K562 (cell line): ENCODE data around the gene VGLL4. TPM values are rescaled to one million over a fixed set of nuclear protein-coding genes. Genes with fewer than 3 reads are reported as not detected.

Experiments
- COPS2 ChIP-seq: fragments of 450-650 bp; conservative IDR thresholded peaks from 2 replicates; pipeline ENCODE4 v1.6.1; 2016; ENCODE audit warnings: mild to moderate bottlenecking, moderate library complexity
- E2F3 ChIP-seq: fragments of 250-450 bp; sonication (Bioruptor Pico); IDR thresholded peaks from 2 replicates; pipeline ENCODE4 v1.4.0; 2020; ENCODE audit warnings: mild to moderate bottlenecking
- FOXP1 ChIP-seq: sonication (generic); formaldehyde crosslinking; IDR thresholded peaks from 2 replicates; pipeline ENCODE4 v1.8.0; 2022; ENCODE audit warnings: mild to moderate bottlenecking, missing genetic modification reagents
- HDAC8 ChIP-seq: fragments of 450-650 bp; IDR thresholded peaks from 2 replicates; pipeline ENCODE4 v1.6.1; 2016; ENCODE audit warnings: mild to moderate bottlenecking, missing genetic modification characterization, moderate library complexity, missing compliant biosample characterization
- NCOR1 ChIP-seq: fragments of 450-650 bp; IDR thresholded peaks from 2 replicates; pipeline ENCODE4 v1.6.1; 2016; ENCODE audit warnings: mild to moderate bottlenecking, moderate library complexity
- PKNOX1 ChIP-seq: fragments of 450-650 bp; IDR thresholded peaks from 2 replicates; pipeline ENCODE4 v1.6.1; 2016
- POLR2B ChIP-seq: fragments of 450-650 bp; IDR thresholded peaks from 2 replicates; pipeline ENCODE4 v1.6.1; 2018; ENCODE audit warnings: low read depth; ENCODE audit not compliant: partially characterized antibody
- PREB ChIP-seq: sonication (generic); formaldehyde crosslinking; IDR thresholded peaks from 2 replicates; pipeline ENCODE4 v1.8.1; 2023; ENCODE audit warnings: mild to moderate bottlenecking, missing genetic modification reagents
- RBFOX2 ChIP-seq: fragments of 200-400 bp; formaldehyde crosslinking; IDR thresholded peaks from 2 replicates; pipeline ENCODE4 v1.6.1; 2017; ENCODE audit warnings: low read depth, mild to moderate bottlenecking, low read length, moderate library complexity
- SMARCE1 ChIP-seq: fragments of 450-650 bp; IDR thresholded peaks from 2 replicates; pipeline ENCODE4 v1.7.1; 2016; ENCODE audit warnings: mild to moderate bottlenecking
- SNRNP70 ChIP-seq: fragments of 200-400 bp; formaldehyde crosslinking; optimal IDR thresholded peaks from 2 replicates; pipeline ENCODE3; 2017; ENCODE audit warnings: low read depth, low read length
- TRIM24 ChIP-seq, 2 experiments: fragments of 450-650 bp; IDR thresholded peaks; 2 replicates each; pipeline ENCODE4 v1.6.1; 2016
- ZNF830 ChIP-seq: fragments of 250-450 bp; sonication (Bioruptor Pico); IDR thresholded peaks from 2 replicates; pipeline ENCODE4 v1.5.0; 2021; ENCODE audit warnings: mild to moderate bottlenecking
- polyA plus RNA-seq, 8 experiments: library from polyadenylated mRNA; depleted of rRNA in 4 of 8; stranded (reverse) in 5 of 8; unstranded in 3 of 8; fragments of >200 nt; fragmentation: Nextera tagmentation in 2 of 8; fragmentation: Illumina TruSeq in 1 of 8; extraction: Ambion mirVana in 2 of 8; extraction: Trizol in 1 of 8; gene quantifications; 2 replicates each; pipeline versions ENCODE4 v1.2.1 to v1.2.3, GENCODE V29; 2011 to 2014; ENCODE audit warnings: inconsistent platforms in 1 of 8, missing spikeins in 1 of 8
- total RNA-seq, 7 experiments: library from RNA; depleted of rRNA in 6 of 7; stranded (reverse); fragments of >200 nt in 6 of 7; fragmentation: Illumina TruSeq in 2 of 7; extraction: Trizol in 2 of 7; gene quantifications; 2 replicates each; pipeline versions ENCODE4 v1.2.1 to v1.2.3, GENCODE V29; 2011 to 2021; ENCODE audit warnings: low replicate concordance in 1 of 7
- TF ChIP-seq, protein P1 (sequence below): sonication (generic); formaldehyde crosslinking; IDR thresholded peaks from 2 replicates; pipeline ENCODE4 v1.8.0; 2023; ENCODE audit warnings: mild to moderate bottlenecking, missing genetic modification reagents
- TF ChIP-seq, protein P2 (sequence below): IDR thresholded peaks from 3 replicates; pipeline ENCODE4 v1.6.1; 2011; ENCODE audit warnings: borderline replicate concordance, mild to moderate bottlenecking; ENCODE audit not compliant: insufficient read length, insufficient read depth
- TF ChIP-seq, protein P3 (sequence below): fragments of 450-650 bp; IDR thresholded peaks from 2 replicates; pipeline ENCODE4 v1.6.1; 2016; ENCODE audit warnings: low read depth

The VGLL4 gene
- total and polyA plus RNA-seq, 9 of the 15 experiments (the other 6 are each of a cell fraction or from before 2014, with no cell fraction given): 0.27 to 10.9 (median 8.6) TPM

DNA sequence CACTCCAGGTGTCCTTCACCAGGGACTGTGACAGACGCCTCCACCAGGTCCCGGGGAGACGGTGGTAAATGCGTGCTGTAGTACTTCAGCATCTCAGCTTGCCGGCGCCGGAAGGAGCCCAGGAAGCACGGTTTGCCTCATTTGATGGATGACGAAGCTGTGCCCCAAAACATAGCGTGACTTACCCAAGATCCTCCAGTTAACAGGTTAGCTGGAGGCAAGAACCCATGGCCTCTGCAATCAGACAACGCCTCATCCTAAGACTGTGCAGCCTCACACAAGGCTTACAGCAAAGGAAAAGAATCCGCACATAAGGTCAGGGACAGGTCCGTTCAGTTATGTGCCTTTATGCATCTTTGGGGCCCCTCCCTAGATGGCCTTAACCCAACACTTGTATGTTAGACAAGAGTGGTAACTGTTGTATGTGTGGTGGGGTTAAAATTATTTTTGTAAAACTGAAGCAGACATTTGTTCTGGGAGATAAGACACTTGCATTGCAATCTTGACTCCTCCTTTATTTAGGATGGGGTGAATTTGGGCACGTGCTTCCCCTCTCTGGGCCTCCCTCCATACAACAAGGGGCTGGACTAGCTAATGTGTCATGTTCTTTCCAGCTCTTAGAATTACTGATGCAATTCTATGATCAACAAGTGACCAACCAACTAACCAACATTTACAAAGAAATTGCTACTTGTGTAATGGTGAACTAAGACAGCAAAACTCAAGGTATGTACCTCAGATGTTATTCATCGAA, 39.4 kb downstream of the VGLL4 start (continued):
- TF ChIP-seq HDAC8 (tag) (no peak), TRIM24 (IDR thresholded peaks at IDR 0.05) (no peak), FOXP1 (CRISPR knock-in tag) (no peak), SNRNP70 (no peak), RBFOX2 (no peak), PKNOX1 (no peak), E2F3 (no peak), PREB (CRISPR knock-in tag) (no peak), SMARCE1 (no peak), COPS2 (no peak), ZNF830 (CRISPR knock-in tag) (no peak), POLR2B (no peak), NCOR1 (no peak)
- TF ChIP-seq, protein P1, sequence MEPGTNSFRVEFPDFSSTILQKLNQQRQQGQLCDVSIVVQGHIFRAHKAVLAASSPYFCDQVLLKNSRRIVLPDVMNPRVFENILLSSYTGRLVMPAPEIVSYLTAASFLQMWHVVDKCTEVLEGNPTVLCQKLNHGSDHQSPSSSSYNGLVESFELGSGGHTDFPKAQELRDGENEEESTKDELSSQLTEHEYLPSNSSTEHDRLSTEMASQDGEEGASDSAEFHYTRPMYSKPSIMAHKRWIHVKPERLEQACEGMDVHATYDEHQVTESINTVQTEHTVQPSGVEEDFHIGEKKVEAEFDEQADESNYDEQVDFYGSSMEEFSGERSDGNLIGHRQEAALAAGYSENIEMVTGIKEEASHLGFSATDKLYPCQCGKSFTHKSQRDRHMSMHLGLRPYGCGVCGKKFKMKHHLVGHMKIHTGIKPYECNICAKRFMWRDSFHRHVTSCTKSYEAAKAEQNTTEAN (CRISPR knock-in tag): no peak
- TF ChIP-seq, protein P2, sequence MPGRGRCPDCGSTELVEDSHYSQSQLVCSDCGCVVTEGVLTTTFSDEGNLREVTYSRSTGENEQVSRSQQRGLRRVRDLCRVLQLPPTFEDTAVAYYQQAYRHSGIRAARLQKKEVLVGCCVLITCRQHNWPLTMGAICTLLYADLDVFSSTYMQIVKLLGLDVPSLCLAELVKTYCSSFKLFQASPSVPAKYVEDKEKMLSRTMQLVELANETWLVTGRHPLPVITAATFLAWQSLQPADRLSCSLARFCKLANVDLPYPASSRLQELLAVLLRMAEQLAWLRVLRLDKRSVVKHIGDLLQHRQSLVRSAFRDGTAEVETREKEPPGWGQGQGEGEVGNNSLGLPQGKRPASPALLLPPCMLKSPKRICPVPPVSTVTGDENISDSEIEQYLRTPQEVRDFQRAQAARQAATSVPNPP: no peak
- TF ChIP-seq, protein P3, sequence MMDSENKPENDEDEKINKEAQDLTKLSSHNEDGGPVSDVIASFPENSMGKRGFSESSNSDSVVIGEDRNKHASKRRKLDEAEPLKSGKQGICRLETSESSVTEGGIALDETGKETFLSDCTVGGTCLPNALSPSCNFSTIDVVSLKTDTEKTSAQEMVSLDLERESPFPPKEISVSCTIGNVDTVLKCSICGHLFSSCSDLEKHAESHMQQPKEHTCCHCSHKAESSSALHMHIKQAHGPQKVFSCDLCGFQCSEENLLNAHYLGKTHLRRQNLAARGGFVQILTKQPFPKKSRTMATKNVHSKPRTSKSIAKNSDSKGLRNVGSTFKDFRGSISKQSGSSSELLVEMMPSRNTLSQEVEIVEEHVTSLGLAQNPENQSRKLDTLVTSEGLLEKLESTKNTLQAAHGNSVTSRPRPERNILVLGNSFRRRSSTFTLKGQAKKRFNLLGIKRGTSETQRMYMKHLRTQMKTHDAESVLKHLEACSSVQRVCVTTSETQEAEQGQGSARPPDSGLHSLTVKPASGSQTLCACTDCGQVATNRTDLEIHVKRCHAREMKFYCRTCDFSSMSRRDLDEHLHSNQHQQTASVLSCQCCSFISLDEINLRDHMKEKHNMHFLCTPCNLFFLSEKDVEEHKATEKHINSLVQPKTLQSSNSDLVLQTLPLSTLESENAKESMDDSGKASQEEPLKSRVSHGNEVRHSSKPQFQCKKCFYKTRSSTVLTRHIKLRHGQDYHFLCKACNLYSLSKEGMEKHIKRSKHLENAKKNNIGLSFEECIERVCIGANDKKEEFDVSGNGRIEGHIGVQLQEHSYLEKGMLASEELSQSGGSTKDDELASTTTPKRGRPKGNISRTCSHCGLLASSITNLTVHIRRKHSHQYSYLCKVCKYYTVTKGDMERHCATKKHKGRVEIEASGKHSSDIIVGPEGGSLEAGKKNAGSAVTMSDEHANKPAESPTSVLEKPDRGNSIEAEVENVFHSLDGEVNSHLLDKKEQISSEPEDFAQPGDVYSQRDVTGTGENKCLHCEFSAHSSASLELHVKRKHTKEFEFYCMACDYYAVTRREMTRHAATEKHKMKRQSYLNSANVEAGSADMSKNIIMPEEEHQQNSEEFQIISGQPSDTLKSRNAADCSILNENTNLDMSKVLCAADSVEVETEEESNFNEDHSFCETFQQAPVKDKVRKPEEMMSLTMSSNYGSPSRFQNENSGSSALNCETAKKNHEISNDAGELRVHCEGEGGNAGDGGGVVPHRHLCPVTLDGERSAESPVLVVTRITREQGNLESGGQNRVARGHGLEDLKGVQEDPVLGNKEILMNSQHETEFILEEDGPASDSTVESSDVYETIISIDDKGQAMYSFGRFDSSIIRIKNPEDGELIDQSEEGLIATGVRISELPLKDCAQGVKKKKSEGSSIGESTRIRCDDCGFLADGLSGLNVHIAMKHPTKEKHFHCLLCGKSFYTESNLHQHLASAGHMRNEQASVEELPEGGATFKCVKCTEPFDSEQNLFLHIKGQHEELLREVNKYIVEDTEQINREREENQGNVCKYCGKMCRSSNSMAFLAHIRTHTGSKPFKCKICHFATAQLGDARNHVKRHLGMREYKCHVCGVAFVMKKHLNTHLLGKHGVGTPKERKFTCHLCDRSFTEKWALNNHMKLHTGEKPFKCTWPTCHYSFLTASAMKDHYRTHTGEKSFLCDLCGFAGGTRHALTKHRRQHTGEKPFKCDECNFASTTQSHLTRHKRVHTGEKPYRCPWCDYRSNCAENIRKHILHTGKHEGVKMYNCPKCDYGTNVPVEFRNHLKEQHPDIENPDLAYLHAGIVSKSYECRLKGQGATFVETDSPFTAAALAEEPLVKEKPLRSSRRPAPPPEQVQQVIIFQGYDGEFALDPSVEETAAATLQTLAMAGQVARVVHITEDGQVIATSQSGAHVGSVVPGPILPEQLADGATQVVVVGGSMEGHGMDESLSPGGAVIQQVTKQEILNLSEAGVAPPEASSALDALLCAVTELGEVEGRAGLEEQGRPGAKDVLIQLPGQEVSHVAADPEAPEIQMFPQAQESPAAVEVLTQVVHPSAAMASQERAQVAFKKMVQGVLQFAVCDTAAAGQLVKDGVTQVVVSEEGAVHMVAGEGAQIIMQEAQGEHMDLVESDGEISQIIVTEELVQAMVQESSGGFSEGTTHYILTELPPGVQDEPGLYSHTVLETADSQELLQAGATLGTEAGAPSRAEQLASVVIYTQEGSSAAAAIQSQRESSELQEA: no peak
